GM19372 (cell line): Measurements from ENCODE around the gene CCNL2.

Source experiments
- ATAC-seq: cut with Tn5 transposase; IDR thresholded peaks from one replicate; pipeline ENCODE4 v1.9.1; 2021; ENCODE audit warnings: mild to moderate bottlenecking, low read depth, moderate library complexity; ENCODE audit not compliant: unreplicated experiment

The CCNL2 gene

GRCh38 chr1:1359664-1360468 is 39.3 kb downstream of the CCNL2 start:
- ATAC-seq = no peak

GRCh38 chr1:1359308-1359663 is 39.8 kb downstream of the CCNL2 start:
- ATAC-seq = no peak

GRCh38 chr1:1358433-1359271 is 40.5 kb downstream of the CCNL2 start, which contains the start of gene MXRA8:
MXRA8 (minus strand) TSS chr1:1358555; CDS start chr1:1358504, 51 bp downstream.
- no peak for ATAC-seq

- ATAC-seq = no peak
These were observed 41.2 kb downstream of the CCNL2 start for GRCh38 chr1:1357871-1358432.

DNA sequence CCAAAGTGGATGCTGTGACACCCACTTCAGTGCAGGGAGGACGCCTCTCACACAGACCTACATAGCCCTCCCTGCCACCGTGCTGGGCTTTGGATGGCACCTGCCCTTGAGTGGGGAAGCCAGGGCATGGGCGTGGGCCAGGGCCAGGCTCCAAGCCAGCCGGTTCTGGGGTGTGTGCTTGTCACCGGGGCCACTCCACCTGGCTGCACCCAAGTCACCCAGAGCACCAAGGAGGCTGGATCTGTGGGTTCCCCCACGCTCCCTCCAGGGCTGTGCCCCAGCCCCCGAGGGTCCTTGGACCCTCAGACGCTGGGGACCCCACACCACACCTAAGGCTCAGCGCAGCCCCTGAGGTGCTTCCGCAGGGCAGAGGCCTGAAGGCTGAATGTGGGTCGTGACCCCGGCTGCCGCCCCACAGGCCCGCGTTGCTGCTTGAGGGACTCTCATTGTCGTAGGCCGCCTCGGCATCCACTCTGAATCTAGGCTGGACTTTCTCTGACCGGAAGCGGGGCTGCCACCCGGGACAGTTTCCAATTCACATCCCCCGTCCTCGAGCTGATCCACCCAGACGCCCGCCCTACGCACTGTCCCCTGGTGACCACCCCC is 42.2 kb downstream of the CCNL2 start:
- ATAC-seq = no peak

GRCh38 chr1:1356166-1356795 is 42.9 kb downstream of the CCNL2 start:
- ATAC-seq = no peak

DNA sequence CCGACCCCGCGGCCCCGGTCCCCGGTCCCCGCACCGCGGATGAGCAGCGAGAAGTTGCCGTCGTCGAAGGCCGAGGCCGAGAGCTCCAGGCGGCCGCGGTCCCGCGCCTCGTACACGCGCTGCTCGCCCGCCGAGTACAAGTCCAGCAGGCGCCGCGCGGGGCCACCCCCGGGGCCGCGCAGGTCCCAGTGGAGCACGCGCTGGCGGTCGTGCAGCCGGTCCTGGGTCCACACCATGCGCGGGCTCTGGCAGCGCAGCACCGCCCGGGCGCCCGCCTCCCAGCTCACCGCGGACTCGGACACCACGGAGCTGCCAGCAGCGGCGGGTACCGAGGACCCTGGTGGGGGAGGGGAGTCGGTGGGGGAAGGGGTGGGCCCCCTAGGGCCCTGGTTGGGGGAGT is 43.7 kb downstream of the CCNL2 start:
- no peak for ATAC-seq

DNA sequence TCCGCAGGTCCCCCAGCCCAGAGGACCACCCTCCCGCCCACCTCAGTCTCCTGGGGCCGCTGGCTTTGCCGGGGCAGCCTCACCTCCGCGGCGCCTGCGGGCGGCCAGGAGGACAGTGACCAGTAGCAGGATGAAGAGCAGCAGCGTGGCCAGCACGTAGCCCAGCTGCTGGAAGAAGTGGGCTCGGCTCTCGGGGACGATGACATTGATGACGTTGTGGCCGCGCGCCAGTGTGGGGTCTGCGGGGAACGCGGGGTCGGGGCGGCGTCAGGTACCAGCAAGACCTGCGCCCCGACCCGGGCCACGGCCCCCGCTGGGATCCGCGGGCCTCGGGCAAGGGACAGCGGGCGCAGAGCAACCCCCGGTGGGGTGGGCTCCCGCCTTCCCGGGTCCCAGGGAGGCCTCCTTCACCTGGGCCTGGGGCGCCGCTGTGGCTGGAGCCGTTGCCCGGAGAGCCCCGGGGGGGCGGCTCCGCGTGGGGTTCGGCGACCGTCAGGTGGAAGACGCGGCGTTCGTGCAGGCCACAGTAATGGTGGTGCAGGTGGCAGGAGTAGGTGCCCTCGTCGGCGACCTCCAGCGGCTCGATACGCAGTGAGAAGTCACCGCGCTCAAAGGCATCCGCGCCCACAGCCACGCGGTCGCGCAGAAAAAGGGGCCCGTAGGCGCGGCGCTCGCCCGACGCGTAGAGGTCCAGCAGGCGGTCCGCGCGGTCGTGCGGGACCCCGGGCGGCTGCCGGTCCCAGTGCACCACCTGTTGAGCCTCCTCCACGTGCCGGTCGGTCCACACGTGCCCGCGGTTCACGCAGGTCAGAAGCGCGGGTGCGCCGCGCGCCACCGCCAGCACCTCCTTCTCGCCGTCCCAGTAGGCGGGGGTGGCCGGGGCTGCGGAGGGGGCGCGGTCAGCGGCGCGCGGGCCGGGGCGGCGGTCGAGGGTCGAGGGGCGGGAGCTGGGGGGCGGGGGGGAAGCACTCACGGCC is 44.6 kb downstream of the CCNL2 start:
- no peak for ATAC-seq

GRCh38 chr1:1353389-1354151 is 45.6 kb downstream of the CCNL2 start:
- no peak for ATAC-seq

DNA sequence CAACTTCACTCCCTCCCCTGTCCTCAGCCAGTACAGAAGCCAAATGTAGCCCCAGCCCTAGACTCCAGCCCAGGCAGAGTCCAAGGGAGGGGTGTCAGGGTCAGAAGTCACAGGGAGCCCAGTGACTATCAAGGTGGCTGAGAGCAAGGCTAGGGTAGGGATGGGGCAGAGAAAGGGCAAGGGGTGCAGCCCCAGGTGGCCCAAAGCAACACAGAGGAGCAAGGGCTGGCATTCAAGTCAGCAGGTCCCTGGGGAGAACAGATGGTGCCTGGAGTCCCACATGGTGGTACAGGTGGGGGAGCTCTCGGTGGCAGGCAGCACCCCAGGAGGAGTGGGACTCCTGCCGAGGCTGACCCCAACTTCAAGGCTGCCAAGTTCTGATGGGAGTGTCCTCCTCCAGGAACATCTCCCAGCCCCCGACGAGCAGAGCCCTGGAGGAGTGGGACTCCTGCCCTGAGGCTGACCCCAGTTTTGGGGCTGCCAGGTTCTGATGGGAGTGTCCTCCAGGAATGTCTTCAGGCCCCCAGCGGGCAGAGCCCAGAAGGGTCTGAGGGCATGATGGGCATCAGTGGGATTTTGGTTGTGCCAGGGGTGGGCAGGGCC is 46.2 kb downstream of the CCNL2 start:
- no peak for ATAC-seq

- ATAC-seq = no peak
These were observed 47.4 kb downstream of the CCNL2 start for GRCh38 chr1:1351511-1352427.

DNA sequence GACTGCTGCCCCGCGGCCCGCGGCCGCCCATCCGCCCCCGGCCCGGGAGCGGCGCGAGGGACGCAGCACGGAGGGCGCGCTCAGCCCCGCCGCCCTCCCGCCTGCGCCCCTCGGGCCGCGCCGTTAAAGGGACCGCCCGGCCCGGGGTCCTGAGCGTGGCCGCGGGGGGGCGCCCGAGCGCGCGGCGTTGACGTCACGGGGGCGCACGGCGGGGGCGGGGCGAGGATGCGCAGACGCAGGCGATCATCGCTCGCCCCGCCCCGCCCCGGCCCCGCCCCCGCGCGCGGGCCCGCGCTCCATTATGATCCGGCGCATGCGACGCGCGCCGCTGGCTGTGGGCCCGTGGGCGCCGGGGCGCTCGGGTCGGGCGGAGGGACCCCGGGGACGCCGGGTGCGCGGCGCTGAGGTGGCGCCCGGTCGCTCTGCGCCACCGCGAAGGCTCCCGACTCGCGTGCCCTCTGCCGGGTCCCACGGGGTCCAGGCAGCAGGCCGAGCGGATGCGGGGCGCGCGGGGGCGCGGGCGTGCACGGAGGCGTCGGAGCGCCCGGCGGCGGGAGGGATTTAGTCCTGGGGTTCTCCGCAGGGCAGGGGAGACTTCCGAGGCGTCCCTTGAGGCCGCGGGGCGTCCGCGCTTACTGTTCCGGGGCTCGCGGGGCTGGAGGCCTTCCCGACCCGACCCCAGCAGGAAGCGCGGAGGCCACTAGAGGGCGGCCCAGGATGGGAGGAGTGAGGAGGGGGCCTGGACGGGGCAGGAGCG is 49.7 kb downstream of the CCNL2 start, which contains the start of gene DVL1:
DVL1 (minus strand) TSS at position 163 of the 757 bp plus-strand sequence. CDS start 353 bp downstream, outside the sequence.
- peak; percentile 78 for ATAC-seq

DNA sequence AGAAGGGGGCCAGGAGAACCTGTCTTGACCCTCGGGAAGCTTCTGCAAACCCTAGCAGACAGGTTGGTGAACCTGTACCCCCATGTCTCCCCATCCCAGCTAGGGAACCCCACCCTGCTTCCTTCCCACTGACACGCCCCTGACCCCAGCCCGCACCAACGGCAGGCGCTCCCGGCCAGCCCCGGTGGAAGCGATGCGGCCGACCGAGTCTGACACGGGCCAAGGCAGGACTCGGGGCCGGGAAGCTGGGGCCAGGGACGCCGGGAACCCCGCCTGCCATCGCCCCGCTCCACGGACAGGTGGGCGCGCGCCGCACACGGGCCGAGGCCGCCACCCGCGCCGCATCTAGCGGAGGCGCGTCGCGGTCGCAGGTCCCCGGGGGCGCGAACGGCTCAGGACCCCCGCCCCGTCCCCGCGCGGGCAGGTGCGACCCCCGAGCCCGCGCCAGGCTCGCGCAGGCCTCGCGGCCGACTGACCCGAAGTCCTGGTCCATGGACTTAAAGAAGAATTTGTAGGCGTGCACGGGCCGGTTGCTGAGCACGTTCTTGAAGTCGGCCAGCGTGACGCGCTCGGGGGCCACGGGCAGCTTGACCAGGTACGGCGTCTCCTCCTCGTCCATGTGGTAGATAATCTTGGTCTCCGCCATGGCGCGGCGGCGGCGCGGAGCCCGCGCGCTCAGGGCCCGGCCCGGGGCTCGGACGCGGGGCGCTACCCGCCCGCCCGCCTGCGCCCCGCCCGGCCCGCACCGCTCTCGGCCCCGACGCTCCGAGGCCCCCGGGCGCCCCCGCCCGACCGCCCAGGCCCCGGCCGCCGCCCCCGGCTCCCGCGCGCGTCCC is 50.5 kb downstream of the CCNL2 start:
- no peak for ATAC-seq

DNA sequence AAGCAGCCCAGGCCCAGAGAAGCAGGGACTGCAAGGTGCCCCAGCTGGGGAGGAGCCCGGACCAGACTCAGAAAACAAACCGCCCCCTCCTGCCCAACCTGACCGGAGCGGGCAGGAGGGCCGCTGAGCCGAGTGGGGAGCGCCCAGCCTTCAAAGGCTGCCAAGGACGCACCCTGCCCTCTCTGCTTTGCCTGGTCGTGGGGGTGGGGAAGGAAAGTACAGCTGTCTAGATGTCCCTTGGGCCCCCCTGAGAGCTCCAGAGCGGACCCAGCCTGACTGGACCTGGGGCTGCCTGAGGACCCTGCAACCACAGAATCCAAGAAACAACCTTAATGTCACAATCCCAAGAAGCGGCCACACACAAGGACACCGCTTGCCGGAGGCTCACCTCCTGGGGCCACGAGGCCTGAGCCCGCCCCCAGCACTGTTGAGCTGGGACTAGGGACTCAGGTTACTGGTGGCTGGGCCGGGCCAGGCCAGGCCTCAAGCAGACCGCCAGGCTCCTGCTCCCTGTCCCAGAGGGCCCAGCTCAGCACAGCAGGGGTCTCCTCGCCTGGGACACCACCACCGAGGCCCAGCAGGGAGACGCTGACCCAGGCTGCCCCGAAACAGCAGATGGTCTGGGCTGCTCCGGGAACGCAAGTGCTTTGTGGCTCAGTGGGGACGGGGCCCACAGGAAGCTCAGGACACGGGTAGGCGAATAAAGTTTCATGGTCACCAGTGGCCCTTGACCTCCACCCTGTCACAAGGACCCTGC is 51.3 kb downstream of the CCNL2 start:
- ATAC-seq = no peak
